Transverse colon (tissue), 4 donors: ENCODE data around the gene RRBP1. TPM values are rescaled to one million over a fixed set of nuclear protein-coding genes. Genes with fewer than 3 reads are reported as not detected.

Source experiments
- DNase-seq: peaks from one replicate; pipeline ENCODE4 v3.0.0-alpha.2; 2019
- H3K27ac ChIP-seq, 4 donors: fragments of 200-600 bp; sonication (generic); 2 replicates each; pipeline ENCODE4 v1.5.1; 2016 to 2018; ENCODE audit warnings: inconsistent platforms in 4 of 4
- H3K27me3 ChIP-seq: fragments of 200-600 bp; sonication (generic); 2 replicates; pipeline ENCODE4 v1.5.1; 2017; ENCODE audit warnings: inconsistent platforms
- H3K36me3 ChIP-seq, 4 donors: fragments of 200-600 bp; sonication (generic); 2 replicates each; pipeline ENCODE4 v1.5.1; 2017 to 2019; ENCODE audit warnings: inconsistent platforms in 4 of 4
- H3K4me1 ChIP-seq, 4 donors: fragments of 200-600 bp; sonication (generic); 2 replicates each; pipeline ENCODE4 v1.5.1; 2017 to 2020; ENCODE audit warnings: inconsistent platforms in 4 of 4
- H3K4me3 ChIP-seq, 4 donors: fragments of 200-600 bp; sonication (generic); 1 replicate in 1 of 4; 2 replicates in 3 of 4; pipeline versions ENCODE4 v1.5.1 to v1.6.1; 2017 to 2019; ENCODE audit warnings: inconsistent platforms in 4 of 4
- H3K9me3 ChIP-seq, 2 donors: fragments of 200-600 bp; sonication (generic); 2 replicates each; pipeline ENCODE4 v1.5.1; 2017 to 2019; ENCODE audit warnings: inconsistent platforms in 2 of 2
- CTCF ChIP-seq, 5 experiments: fragments of 200-600 bp in 3 of 5; fragments of 450-650 bp in 2 of 5; sonication (generic) in 3 of 5; IDR thresholded peaks; 1 replicate in 2 of 5; 2 replicates in 3 of 5; pipeline ENCODE4 v1.5.1; 2016 to 2017; ENCODE audit warnings: antibody characterized with exemption in 5 of 5, inconsistent platforms in 3 of 5, mild to moderate bottlenecking in 2 of 5, moderate library complexity in 1 of 5
- EP300 ChIP-seq: sonication (generic); formaldehyde crosslinking; IDR thresholded peaks from one replicate; pipeline ENCODE4 v1.6.1; 2017; ENCODE audit warnings: antibody characterized with exemption, low read depth
- POLR2A ChIP-seq: fragments of 450-650 bp; IDR thresholded peaks from one replicate; pipeline ENCODE4 v1.6.1; 2016; ENCODE audit warnings: antibody characterized with exemption, mild to moderate bottlenecking, moderate library complexity
- POLR2AphosphoS5 ChIP-seq, 3 donors: sonication (generic); formaldehyde crosslinking; IDR thresholded peaks; one replicate each; pipeline ENCODE4 v1.6.1; 2016; ENCODE audit warnings: antibody characterized with exemption in 3 of 3
- WGBS, 2 donors: methylation state at CpG; one replicate each; pipeline ENCODE4 v1.1.5; 2018; ENCODE audit warnings: low coverage in 1 of 2; 5-methylcytosine and 5-hydroxymethylcytosine counted together
- in situ Hi-C, 4 donors: fragments of 200-750 bp; cut with MboI; loops; one replicate each; pipeline versions ENCODE4 v1.15.0 to v1.15.1; 2017; ENCODE audit warnings: low sequenced_read_pairs in 3 of 4, low pct_ligation_motif_present in 1 of 4, low pct_unique_long_range_greater_than_20kb in 1 of 4
- intact Hi-C: fragments of 100-400 bp; cut with DNase I; formaldehyde crosslinking; loops from one replicate; pipeline ENCODE4 v1.15.1; 2023; ENCODE audit warnings: low total_unique reads
- total RNA-seq, 4 donors: library from RNA; depleted of rRNA; stranded (reverse); fragments of >200 nt; gene quantifications; one replicate each; pipeline ENCODE4 v1.1.0, GENCODE V29; 2016

RRBP1 gene
- total RNA-seq, 4 donors from 2014 or later, result 219 to 403 (median 288) TPM

GRCh38 chr20:17658648-17658993, 23.4 kb downstream of the RRBP1 start:
- H3K4me1 ChIP-seq, result peaks cover 11 to 42% (median 19%) of the 10 kb centered on the region in 4 donors
- WGBS, 2 donors, result 100% methylated on average over 2 of the region's 2 CpGs
- no peak for TF ChIP-seq EP300
- no peak for TF ChIP-seq CTCF (IDR thresholded peaks at IDR 0.05)
- no peak for TF ChIP-seq POLR2A
- TF ChIP-seq POLR2AphosphoS5 (IDR thresholded peaks at IDR 0.05), result no peak
- intact Hi-C loops (no loop called here), in situ Hi-C loops (loop anchor here in 2 of 4 donors (25.0 kb wide), 2 partner anchors 254 to 279 kb away; no protein-coding TSS in a partner anchor)
- no peak overlapping the region for H3K4me3 ChIP-seq
- no peaks in the 10 kb centered on the region for H3K9me3 ChIP-seq
- no peaks in the 10 kb centered on the region for H3K27me3 ChIP-seq
- no peak overlapping the region for H3K27ac ChIP-seq
- DNase-seq, result no peak
- peaks cover 0 to 18% (median 5%) of the 10 kb centered on the region in 4 donors for H3K36me3 ChIP-seq

GRCh38 chr20:17657898-17658647, 24.0 kb downstream of the RRBP1 start:
- no peak for DNase-seq
- intact Hi-C loops, result no loop called here
- Histone ChIP-seq H3K4me1 (peaks cover 11 to 37% (median 20%) of the 10 kb centered on the region in 4 donors), H3K27me3 (no peaks in the 10 kb centered on the region), H3K4me3 (no peak overlapping the region), H3K27ac (no peak overlapping the region), H3K36me3 (peaks cover 0 to 18% (median 5%) of the 10 kb centered on the region in 4 donors), H3K9me3 (no peaks in the 10 kb centered on the region)
- in situ Hi-C loops, result loop anchor here in 2 of 4 donors (25.0 kb wide), 2 partner anchors 254 to 279 kb away; no protein-coding TSS in a partner anchor
- no peak for TF ChIP-seq EP300
- TF ChIP-seq CTCF (IDR thresholded peaks at IDR 0.05), result no peak
- TF ChIP-seq POLR2AphosphoS5 (IDR thresholded peaks at IDR 0.05), result no peak
- no peak for TF ChIP-seq POLR2A
- 92 to 93% methylated on average over 6 to 9 of the region's 9 CpGs for WGBS, 2 donors

- no peaks in the 10 kb centered on the region for H3K9me3 ChIP-seq
- no peak overlapping the region for H3K27ac ChIP-seq
- peaks cover 0 to 18% (median 5%) of the 10 kb centered on the region in 4 donors for H3K36me3 ChIP-seq
- no peak for DNase-seq
- no peak for TF ChIP-seq CTCF (IDR thresholded peaks at IDR 0.05)
- TF ChIP-seq EP300, result no peak
- no peak for TF ChIP-seq POLR2AphosphoS5 (IDR thresholded peaks at IDR 0.05)
- TF ChIP-seq POLR2A, result no peak
- 73 to 77% methylated on average over 3 to 9 of the region's 9 CpGs for WGBS, 2 donors
- in situ Hi-C loops (loop anchor here in 2 of 4 donors (25.0 kb wide), 2 partner anchors 255 to 280 kb away; no protein-coding TSS in a partner anchor), intact Hi-C loops (no loop called here)
- no peak overlapping the region for H3K4me3 ChIP-seq
- H3K4me1 ChIP-seq, result peaks cover 11 to 32% (median 16%) of the 10 kb centered on the region in 4 donors
- H3K27me3 ChIP-seq, result no peaks in the 10 kb centered on the region
Observed at GRCh38 chr20:17657079-17657825, 24.8 kb downstream of the RRBP1 start.

- TF ChIP-seq POLR2AphosphoS5 (IDR thresholded peaks at IDR 0.05), result no peak
- TF ChIP-seq CTCF (IDR thresholded peaks at IDR 0.05), result no peak
- no peak for TF ChIP-seq POLR2A
- TF ChIP-seq EP300, result no peak
- Histone ChIP-seq H3K9me3 (no peaks in the 10 kb centered on the region), H3K27ac (no peak overlapping the region), H3K36me3 (peaks cover 0 to 18% (median 5%) of the 10 kb centered on the region in 4 donors), H3K4me1 (peaks cover 6 to 30% (median 20%) of the 10 kb centered on the region in 4 donors), H3K4me3 (no peak overlapping the region), H3K27me3 (no peaks in the 10 kb centered on the region)
- intact Hi-C loops (no loop called here), in situ Hi-C loops (loop anchor here in 2 of 4 donors (25.0 kb wide), 2 partner anchors 256 to 281 kb away; no protein-coding TSS in a partner anchor)
- WGBS, 2 donors, result 75 to 85% methylated on average over 7 to 11 of the region's 11 CpGs
- DNase-seq, result no peak
Observed at GRCh38 chr20:17655865-17656479, 26.1 kb downstream of the RRBP1 start.
